Left colon (tissue), 2 donors: ENCODE data around the gene TMEM181. TPM values are rescaled to one million over a fixed set of nuclear protein-coding genes. Genes with fewer than 3 reads are reported as not detected.
A peak's percentile ranks its signal among the peaks of the same experiment; 100 is the strongest.
"Not testable (repeated sequence)": the region's sequence is repeated elsewhere in the genome, so short reads cannot be mapped to it uniquely, and the experiment has no call there.

Source experiments
- ATAC-seq: fragments of 200-7000 bp; cut with Tn5 transposase; one replicate; pipeline ENCODE4 v1.9.1; 2020; ENCODE audit warnings: mild to moderate bottlenecking, moderate library complexity
- DNase-seq, 2 donors: peaks; one replicate each; pipeline ENCODE4 v3.0.0-alpha.2; 2020
- intact Hi-C, 2 donors: fragments of 100-400 bp; cut with DNase I in 1 of 2; cut with micrococcal nuclease in 1 of 2; formaldehyde crosslinking; loops; one replicate each; pipeline versions ENCODE4 v1.11.2 to v1.14.0; 2022; cut with DNase I, micrococcal nuclease
- total RNA-seq, 2 donors: library from RNA; stranded (reverse); fragmentation: NEBNext Ultra II Directional; extraction: Animal tissue kit (Norgen Biotek cat#: 25700); gene quantifications; one replicate each; pipeline ENCODE4 v1.2.1, GENCODE V29; 2021
- donor health status: DM: no; HTN: no; CAD: no.
- donor health status: DM: yes; HTN: yes; CAD: no.

The TMEM181 gene
- total RNA-seq, 2 donors from 2014 or later, result 41.2 to 46.7 TPM

DNA sequence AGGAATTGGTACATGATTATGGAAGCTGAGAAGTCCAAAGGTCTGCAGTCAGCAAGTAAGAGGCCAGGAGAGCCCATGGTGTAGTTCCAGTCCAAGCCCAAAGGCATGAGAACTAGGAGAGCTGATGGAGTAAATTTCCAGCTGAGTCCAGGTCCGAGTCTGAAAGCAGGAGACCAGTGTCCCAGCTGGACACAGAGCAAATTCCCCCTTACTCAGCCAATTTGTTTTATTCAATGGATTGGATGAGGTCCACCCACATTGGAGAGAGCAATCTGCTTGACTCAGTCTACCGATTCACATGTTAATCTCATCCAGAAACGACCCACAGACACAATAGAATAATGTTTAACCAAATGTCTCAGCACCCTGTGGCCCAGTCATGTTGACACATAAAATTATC, 14.9 kb downstream of the TMEM181 start:
- DNase-seq (no peak), ATAC-seq (no peak)
- intact Hi-C loops, result no loop called here

DNA sequence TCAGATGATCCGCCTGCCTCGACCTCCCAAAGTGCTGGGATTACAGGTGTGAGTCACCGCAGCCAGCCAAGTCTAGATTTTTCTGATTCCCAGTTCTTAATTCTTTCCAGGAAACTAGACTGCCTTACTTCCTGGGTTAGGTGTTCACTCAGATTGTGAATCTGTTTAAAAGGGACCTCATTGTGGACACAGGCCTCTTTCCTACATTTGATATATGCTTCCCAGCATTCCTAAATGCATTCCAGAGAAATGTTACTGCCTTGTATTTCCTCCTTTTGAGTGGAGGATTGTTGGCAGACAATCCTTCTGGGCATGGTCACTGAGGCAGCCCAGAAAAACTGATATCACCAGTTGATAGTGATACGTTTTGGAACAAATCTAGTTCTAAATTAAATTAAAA, 15.7 kb downstream of the TMEM181 start:
- DNase-seq, result no peak
- ATAC-seq, result no peak
- intact Hi-C loops, result no loop called here

DNA sequence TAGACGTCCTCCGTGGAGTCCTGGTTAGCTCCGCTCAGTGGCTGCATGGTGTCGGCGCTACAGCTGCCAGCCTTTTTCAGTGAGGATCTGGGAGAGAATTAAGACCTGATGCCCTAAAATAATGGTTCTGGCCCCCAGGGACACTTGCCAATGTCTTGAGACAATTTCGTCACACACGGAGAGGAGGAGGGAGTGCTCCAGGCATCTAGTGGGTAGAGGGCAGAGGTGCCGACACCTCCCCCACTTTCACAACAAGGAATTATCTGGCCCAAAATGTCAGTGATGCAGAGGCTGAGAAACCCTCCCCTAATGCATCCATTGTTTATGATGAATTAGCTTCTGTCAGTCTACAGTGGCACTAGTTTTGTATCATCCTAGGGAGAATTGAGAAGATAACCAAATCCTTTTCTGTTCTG, 24.4 kb downstream of the TMEM181 start:
- ATAC-seq (no peak), DNase-seq (no peak)
- intact Hi-C loops, result no loop called here

DNA sequence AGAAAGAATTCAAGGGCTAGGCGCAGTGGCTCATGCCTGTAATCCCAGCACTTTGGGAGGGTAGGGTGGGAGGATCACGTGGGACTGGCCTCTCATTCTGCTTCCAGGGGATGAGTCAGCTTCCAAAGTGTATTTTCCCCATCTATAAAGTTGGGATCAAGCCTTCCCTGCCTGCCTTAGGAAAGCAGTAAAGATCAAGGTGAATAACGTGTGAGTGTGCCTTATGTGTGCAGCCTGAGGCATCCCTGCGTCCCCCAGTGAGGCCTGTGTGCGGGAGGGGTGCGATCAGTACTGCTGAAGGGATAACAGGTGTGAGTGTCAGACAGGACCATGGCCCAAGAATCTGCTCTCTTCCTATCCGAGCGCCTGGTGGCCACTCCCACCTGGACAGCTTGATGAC, 26.8 kb downstream of the TMEM181 start:
- intact Hi-C loops, result no loop called here
- DNase-seq (no peak), ATAC-seq (no peak)

DNA sequence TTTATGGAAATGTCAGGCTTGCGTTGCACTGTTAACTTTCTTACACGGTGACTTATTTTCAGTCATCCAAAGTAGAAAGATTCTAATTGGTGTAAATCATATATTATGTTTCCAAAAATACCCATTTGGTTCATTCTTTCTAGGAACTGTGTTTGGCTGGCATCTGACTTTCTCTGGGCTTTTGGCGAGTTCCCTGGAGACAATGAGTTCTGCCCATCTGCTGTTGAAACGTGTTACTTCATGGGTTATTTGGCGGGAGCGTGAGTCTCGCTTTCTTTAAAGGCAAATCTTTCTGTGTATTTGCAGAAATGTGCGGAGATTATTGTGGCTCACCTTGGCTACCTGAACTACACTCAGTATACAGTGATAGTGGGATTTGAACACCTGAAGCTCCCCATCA, 29.5 kb downstream of the TMEM181 start:
- intact Hi-C loops, result no loop called here
- ATAC-seq, result no peak
- DNase-seq, result no peak

DNA sequence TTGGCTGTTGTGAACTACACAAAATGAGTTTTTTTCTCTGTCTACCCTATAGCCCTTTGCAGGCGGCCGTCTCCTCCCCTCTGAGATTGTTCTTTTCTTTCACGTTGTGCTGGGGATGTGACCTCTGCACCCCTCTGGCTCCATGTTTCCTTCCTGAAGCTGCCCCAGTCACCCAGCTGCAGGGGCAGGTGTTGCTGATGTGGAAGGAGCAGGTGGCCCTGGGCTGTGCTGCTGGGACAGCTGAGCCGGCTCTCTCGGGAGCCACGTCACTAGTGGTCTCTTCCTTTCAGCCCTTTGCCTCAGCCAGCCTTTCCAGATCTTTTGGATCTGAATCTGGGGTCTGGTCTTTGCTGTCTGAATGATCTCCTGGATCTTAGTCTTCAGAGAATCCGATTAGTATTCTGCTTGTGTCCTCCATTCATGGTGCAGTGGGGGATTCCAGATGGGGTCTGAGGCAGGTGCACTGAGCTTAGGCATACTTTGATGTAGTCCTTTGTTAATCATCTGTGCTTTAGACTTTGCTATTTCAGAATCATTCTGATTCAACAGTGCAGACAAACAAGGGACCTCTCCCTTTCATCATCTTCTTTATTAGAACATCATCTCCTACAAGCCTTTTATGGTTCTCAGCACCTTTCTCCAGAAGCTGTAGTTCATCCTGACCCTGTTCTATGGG, 31.4 kb downstream of the TMEM181 start:
- intact Hi-C loops, result no loop called here
- no peak for ATAC-seq

DNA sequence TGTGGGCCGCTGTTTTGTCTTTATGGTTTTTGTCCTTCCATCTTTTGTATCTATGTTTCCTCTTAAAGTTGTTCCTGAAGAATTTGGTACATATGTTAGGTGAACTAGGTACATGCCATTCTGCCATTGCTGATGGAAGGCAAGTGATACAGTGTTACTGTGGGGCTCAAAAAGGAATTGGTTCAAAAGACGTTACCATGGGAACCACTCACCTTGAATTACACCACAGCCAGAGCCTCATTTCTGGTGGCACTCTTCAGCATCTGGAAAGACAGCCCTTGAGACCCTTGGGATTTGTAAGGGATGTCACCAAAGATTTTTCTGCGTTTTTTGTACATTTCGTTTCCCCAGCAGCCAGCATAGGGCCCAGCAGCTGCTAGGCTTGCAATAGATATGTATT, 31.9 kb downstream of the TMEM181 start:
- no peak for ATAC-seq

More for the DNA sequence above, 31.4 kb downstream of the TMEM181 start:
- no peak for DNase-seq

DNA sequence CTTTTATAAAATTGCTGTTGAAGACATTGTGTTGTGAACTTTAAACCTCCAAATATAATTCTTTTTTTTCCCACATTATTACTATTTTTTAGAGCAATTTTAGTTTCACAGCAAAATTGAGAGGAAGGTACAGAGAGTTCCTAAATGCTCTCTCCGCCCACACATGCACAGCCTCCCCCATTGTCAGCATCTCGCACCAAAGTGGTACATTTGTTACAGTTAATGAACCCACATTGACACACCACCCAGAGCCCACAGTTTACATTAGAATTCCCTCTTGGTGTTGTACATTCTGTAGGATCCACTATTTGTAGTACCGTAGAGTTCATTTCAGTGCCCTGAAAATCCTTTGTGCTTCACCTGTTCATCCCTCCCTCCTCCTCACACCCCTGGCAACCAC, 33.8 kb downstream of the TMEM181 start:
- intact Hi-C loops, result no loop called here
- DNase-seq (no peak), ATAC-seq (no peak)

More for the DNA sequence above, 31.9 kb downstream of the TMEM181 start:
- no peak for DNase-seq
- intact Hi-C loops, result no loop called here

DNA sequence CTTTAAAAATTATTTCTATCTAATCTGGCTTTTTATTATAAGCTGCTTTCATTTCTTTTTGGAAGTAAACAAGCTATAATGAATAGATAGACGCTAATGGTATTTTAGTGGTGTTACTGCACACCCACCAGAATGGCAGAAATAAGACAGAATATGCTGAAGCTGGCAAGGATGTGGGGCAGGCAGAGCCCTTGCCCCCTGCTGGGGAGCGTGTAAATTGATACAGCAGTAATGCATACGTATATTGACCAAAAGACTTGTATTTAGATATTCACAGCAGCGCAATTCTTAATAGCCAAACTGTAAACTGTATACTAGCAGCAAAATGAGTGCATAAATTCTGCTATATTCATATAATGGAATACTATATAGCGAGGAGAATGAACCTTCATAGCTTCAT, 35.3 kb downstream of the TMEM181 start:
- DNase-seq (no peak), ATAC-seq (no peak)
- intact Hi-C loops, result no loop called here

DNA sequence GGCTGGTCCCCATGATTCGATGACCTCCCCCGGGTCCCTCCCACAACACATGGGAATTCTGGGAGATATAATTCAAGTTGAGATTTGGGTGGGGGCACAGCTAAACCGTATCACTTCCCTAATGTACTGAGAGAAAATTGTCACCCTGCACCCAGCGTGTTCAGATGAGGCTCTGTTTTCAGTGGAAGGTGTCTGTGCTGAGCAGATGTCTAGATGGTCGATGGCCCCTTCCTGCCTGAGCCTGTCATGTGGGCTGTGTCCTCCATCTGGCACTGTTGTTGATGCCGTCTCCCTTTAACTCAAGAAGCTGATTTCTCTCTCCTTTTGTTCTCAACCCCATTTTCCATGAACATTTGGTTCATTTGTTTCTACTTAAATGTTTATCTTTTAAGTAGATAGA, 37.0 kb downstream of the TMEM181 start:
- no peak for ATAC-seq
- intact Hi-C loops, result no loop called here
- no peak for DNase-seq

DNA sequence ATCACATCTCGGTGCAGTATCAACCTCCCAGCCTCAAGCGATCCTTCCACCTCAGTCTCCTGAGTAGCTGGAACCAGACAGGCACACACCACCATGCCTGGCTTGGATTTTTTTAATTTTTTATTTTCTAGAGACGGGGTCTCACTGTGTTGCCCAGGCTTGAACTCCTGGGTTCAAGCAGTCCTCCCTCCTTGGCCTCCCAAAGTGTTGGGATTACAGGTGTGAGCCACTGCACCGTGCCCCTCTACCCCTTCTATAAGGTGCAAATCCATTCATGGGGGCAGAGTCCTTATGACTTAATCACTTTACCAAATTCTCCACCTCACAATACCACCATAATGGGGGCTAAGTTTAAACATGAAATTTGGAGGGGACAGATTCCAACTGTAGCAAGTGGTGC, 37.7 kb downstream of the TMEM181 start:
- intact Hi-C loops, result no loop called here
- no peak for ATAC-seq
- DNase-seq, result no peak

DNA sequence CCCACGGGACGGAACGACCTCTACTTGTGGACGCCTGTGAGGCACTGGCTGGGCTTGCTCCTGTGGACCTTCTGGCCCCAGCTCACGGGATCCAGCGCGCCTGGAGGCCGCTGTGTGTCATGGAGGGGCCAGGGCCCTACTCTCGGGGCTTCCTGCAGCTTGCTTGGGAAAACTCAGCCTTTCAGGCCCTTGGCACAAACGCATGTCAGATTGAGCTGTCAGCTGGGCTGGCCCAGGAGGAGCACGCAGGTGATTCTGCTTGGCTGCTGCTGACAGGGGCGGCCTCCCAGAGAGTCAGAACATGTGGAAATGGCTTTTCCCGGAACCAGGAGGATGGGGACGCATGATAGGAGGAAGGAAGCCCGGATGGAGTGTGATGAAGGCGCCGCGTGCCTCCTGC, 39.7 kb downstream of the TMEM181 start:
- ATAC-seq, result no peak
- no peak for DNase-seq
- intact Hi-C loops, result loop anchor here (10.0 kb wide), 1 partner anchor 385 kb away; no protein-coding TSS in a partner anchor

DNA sequence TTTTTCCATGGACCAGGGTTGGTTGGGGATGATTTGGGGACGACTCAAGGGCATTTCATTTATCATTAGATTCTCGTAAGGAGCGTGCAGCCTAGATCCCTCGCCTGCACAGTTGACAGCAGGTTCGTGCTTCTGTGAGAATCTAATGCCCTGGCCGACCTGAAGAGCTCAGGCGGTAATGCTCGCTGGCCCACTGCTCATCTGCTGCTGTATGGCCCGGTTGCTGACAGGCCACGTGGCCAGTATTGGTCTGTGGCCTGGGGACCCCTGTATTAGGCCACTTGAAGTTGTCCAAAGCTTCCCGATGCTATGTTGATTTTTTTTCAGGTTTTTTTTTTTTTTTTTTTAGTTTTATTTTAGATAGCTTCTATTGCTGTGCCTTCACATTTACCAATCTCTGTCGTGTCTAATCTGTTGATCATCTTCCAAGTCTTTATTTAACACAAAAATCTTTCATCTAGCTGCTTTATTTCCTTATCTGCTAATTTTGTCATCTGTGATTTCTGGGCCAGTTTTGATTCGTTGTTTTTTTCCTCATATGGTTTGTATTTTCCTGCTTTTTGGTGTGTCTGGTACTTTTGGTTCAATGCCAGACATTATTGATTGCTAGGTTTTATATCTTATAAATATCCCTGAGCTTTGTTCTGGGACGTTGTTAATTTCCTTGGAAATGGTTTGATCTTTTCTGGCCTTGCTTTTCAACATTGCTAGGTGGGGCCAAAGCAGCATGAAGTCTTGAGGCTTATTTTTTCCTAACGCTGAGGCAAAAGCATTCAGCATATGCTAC, 43.6 kb downstream of the TMEM181 start:
- ATAC-seq (no peak), DNase-seq (no peak)
- intact Hi-C loops, result loop anchor here (10.0 kb wide), 1 partner anchor 389 kb away; no protein-coding TSS in a partner anchor

DNA sequence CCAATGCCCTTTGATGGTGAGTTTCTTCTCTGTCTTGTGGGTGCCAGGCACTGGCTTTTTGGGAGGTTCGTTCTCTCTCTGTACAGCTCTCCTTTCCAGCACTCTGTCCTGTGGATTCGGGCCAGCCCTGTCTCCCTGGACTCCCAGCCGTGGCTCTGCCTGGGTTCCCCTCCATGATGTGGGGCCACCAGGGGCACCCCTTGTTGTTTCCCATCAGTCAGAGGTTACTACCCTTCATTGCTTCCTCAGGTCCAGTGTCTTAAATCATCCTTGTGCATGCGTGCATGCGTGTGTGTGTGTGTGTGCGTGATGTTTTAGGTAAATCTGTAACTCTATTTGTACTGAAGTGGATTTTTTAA, 44.1 kb downstream of the TMEM181 start:
- intact Hi-C loops, result loop anchor here (10.0 kb wide), 1 partner anchor 389 kb away; no protein-coding TSS in a partner anchor
- ATAC-seq, result no peak
- no peak for DNase-seq

DNA sequence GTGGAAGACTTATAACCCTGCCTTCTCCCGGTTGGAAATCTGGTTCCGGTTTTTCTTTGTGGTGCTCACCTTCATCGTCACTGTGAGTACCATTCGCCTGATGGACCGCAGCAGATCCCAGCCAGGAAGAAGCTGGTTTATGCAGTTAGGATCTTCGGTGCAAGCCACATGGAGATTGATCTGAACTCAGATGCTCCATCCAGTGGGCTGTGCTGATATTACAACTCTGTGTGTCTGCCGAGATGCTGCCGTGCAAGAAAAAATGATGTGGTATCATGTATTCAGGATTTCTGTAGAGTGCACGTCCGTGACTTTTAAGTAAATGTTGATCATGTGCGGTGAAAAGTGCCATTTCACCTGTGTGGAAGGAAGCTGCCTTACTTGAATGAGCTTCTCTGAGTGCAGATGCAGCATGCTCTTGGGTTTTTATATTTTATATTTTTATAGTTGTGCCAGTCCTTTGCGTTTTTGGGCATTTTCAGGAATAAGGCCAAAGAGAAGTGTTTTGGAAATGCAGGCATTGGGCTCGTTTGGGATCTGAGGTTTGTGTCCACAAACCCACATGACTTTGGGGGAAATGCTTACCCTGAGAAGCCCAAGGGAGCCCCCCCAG, 45.5 kb downstream of the TMEM181 start:
- intact Hi-C loops, result loop anchor here (10.0 kb wide), 1 partner anchor 391 kb away; no protein-coding TSS in a partner anchor
- peak in 1 of 2 donors; percentile 73 for DNase-seq
- ATAC-seq, result peak; percentile 92

DNA sequence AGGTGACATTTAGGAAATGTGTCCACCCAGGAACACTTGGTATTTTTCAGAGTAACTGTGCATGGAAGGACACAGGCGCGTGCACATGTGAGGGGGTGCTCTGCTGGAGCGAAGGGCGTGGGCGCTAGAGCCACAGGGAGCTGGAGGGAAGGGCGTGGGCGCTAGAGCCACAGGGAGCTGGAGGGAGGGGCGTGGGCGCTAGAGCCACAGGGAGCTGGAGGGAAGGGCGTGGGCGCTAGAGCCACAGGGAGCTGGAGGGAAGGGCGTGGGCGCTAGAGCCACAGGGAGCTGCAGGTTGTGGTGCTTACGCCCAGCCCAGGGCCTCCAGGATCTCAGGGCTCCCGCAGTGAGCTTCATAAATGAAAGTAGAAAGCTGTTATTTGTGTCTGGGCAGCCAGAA, 46.1 kb downstream of the TMEM181 start:
- not testable (repeated sequence) for DNase-seq
- intact Hi-C loops, result loop anchor here (10.0 kb wide), 1 partner anchor 391 kb away; no protein-coding TSS in a partner anchor
- ATAC-seq, result peak; percentile 9

DNA sequence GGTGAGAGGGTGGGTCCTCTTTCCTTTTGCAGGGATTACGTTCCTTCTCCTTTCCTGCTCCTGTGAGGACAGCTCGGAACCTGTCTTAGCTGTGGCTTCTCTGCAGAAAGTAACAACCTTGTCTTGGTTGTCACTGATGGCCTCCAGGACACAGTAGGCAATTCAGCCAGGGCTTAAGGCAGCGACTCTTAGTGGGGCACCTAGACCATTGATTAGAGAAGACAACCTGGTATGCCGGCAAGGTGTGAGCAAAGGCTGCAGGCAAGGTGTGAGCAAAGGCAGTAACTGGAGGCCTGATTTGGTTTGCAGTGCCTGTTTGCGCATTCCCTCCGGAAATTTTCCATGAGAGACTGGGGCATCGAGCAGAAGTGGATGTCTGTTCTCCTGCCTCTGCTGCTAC, 47.0 kb downstream of the TMEM181 start:
- intact Hi-C loops, result loop anchor here (10.0 kb wide), 1 partner anchor 392 kb away; no protein-coding TSS in a partner anchor
- DNase-seq (no peak), ATAC-seq (no peak)

DNA sequence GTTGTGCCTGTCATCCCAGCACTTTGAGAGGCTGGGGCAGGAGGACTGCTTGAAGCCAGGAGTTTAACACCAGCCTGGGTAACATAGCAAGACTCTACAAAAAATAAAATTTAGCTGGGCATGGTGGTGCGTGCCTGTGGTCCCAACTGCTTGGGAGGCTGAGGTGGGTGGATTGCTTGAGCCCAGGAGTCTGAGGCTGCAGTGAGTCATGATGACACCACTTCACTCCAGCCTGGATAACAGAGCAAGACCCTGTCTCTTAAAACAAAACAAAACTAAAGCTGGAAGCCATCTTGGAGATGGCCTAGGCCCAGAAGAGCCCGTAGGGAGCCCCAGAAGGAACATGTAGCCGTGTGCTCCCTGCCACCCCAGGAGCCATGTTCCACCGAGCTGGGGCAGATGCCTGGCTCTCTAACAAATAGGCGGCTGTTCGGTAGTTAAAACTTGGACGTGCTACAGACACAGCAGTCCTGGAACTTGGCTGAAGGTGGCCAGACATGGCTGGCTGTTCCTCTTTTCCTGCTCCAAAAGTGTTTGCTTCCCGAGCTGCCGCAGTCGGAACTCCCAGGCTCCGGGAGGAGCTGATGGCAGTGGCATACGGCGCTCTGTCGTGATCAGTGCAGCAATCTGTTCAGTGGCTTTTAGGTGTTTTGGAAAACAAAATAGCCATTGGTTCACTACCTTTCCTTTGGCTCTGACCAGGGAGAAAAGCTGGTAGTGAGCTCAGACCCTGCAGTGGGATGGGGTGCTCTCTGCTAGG, 47.7 kb downstream of the TMEM181 start:
- intact Hi-C loops, result loop anchor here (10.0 kb wide), 1 partner anchor 393 kb away; no protein-coding TSS in a partner anchor
- DNase-seq (no peak), ATAC-seq (no peak)

DNA sequence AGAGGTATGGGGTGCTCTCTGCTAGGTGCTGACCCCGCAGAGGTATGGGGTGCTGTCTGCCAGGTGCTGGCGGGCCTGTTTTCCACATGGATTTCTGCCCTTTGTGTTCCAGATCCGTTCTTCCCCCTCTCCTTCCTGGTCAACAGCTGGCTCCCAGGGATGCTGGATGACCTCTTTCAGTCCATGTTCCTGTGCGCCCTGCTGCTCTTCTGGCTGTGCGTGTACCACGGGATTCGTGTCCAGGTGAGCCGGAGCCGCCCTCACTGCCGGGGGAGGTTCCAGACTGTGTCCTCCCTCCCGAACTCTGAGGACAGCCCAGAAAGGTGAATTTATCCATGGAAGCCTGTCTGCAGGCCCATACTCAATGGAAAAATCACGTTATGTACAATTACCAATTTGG, 48.3 kb downstream of the TMEM181 start:
- DNase-seq (no peak), ATAC-seq (no peak)
- intact Hi-C loops, result loop anchor here (10.0 kb wide), 1 partner anchor 393 kb away; no protein-coding TSS in a partner anchor
